ENCODE results near the gene CLDN14. TPM values are rescaled to one million over a fixed set of nuclear protein-coding genes. Genes with fewer than 3 reads are reported as not detected.

CLDN14 gene
- total RNA-seq, 1 donor from 2014 or later, result not detected

- Mint-ChIP-seq H3K27me3 (peaks cover 3% of the 10 kb centered on the region), H3K4me3 (no peak overlapping the region), H3K27ac (no peak overlapping the region), H3K9me3 (no peaks in the 10 kb centered on the region), H3K36me3 (ENCODE audit: low read depth) (no peaks in the 10 kb centered on the region), H3K4me1 (peaks cover 2% of the 10 kb centered on the region)
- no peak for DNase-seq
- intact Hi-C loops (cut with micrococcal nuclease), result no loop called here
These were observed 7.5 kb downstream of the CLDN14 start for GRCh38 chr21:36472377-36472776.

- Mint-ChIP-seq H3K27ac (no peak overlapping the region), H3K27me3 (peaks cover 3% of the 10 kb centered on the region), H3K4me3 (no peak overlapping the region), H3K4me1 (peaks cover 2% of the 10 kb centered on the region), H3K36me3 (ENCODE audit: low read depth) (no peaks in the 10 kb centered on the region), H3K9me3 (no peaks in the 10 kb centered on the region)
- intact Hi-C loops (cut with micrococcal nuclease), result no loop called here
- no peak for DNase-seq
These were observed 8.6 kb downstream of the CLDN14 start for GRCh38 chr21:36471254-36471723.

GRCh38 chr21:36470294-36470693, 9.6 kb downstream of the CLDN14 start:
- no peak overlapping the region for H3K4me3 Mint-ChIP-seq
- DNase-seq, result no peak
- H3K4me1 Mint-ChIP-seq, result peaks cover 2% of the 10 kb centered on the region
- H3K9me3 Mint-ChIP-seq, result no peaks in the 10 kb centered on the region
- peaks cover 3% of the 10 kb centered on the region for H3K27me3 Mint-ChIP-seq
- intact Hi-C loops (cut with micrococcal nuclease), result no loop called here
- H3K36me3 Mint-ChIP-seq (ENCODE audit: low read depth), result no peaks in the 10 kb centered on the region
- H3K27ac Mint-ChIP-seq, result no peak overlapping the region

- no peak for DNase-seq
- intact Hi-C loops (cut with micrococcal nuclease), result no loop called here
- Mint-ChIP-seq H3K4me3 (no peak overlapping the region), H3K36me3 (ENCODE audit: low read depth) (no peaks in the 10 kb centered on the region), H3K9me3 (no peaks in the 10 kb centered on the region), H3K4me1 (peaks cover 4% of the 10 kb centered on the region), H3K27ac (no peak overlapping the region), H3K27me3 (no peaks in the 10 kb centered on the region)
These were observed 13.8 kb downstream of the CLDN14 start for GRCh38 chr21:36466061-36466511.

GRCh38 chr21:36465478-36465877, 14.4 kb downstream of the CLDN14 start:
- H3K36me3 Mint-ChIP-seq (ENCODE audit: low read depth), result no peaks in the 10 kb centered on the region
- no peak overlapping the region for H3K27ac Mint-ChIP-seq
- DNase-seq, result no peak
- peaks cover 2% of the 10 kb centered on the region for H3K4me1 Mint-ChIP-seq
- intact Hi-C loops (cut with micrococcal nuclease), result no loop called here
- H3K9me3 Mint-ChIP-seq, result no peaks in the 10 kb centered on the region
- H3K4me3 Mint-ChIP-seq, result no peak overlapping the region
- no peaks in the 10 kb centered on the region for H3K27me3 Mint-ChIP-seq

GRCh38 chr21:36464590-36464989, 15.3 kb downstream of the CLDN14 start:
- H3K27me3 Mint-ChIP-seq, result no peaks in the 10 kb centered on the region
- no peak for DNase-seq
- H3K27ac Mint-ChIP-seq, result no peak overlapping the region
- H3K9me3 Mint-ChIP-seq, result no peaks in the 10 kb centered on the region
- intact Hi-C loops (cut with micrococcal nuclease), result no loop called here
- peaks cover 2% of the 10 kb centered on the region for H3K4me1 Mint-ChIP-seq
- no peaks in the 10 kb centered on the region for H3K36me3 Mint-ChIP-seq (ENCODE audit: low read depth)
- H3K4me3 Mint-ChIP-seq, result no peak overlapping the region

- Mint-ChIP-seq H3K4me1 (peaks cover 2% of the 10 kb centered on the region), H3K4me3 (no peak overlapping the region), H3K27ac (no peak overlapping the region), H3K36me3 (ENCODE audit: low read depth) (no peaks in the 10 kb centered on the region), H3K9me3 (no peaks in the 10 kb centered on the region), H3K27me3 (no peaks in the 10 kb centered on the region)
- intact Hi-C loops (cut with micrococcal nuclease), result no loop called here
- DNase-seq, result no peak
These were observed 15.9 kb downstream of the CLDN14 start for GRCh38 chr21:36463991-36464390.

GRCh38 chr21:36463204-36463603, 16.7 kb downstream of the CLDN14 start:
- no peak for DNase-seq
- Mint-ChIP-seq H3K36me3 (ENCODE audit: low read depth) (no peaks in the 10 kb centered on the region), H3K4me1 (peaks cover 2% of the 10 kb centered on the region), H3K27me3 (no peaks in the 10 kb centered on the region), H3K4me3 (no peak overlapping the region), H3K27ac (no peak overlapping the region), H3K9me3 (no peaks in the 10 kb centered on the region)
- intact Hi-C loops (cut with micrococcal nuclease), result no loop called here

- peaks cover 2% of the 10 kb centered on the region for H3K4me1 Mint-ChIP-seq
- no peak for DNase-seq
- no peaks in the 10 kb centered on the region for H3K9me3 Mint-ChIP-seq
- H3K4me3 Mint-ChIP-seq, result no peak overlapping the region
- H3K36me3 Mint-ChIP-seq (ENCODE audit: low read depth), result no peaks in the 10 kb centered on the region
- H3K27me3 Mint-ChIP-seq, result no peaks in the 10 kb centered on the region
- intact Hi-C loops (cut with micrococcal nuclease), result no loop called here
- H3K27ac Mint-ChIP-seq, result no peak overlapping the region
These were observed 17.9 kb downstream of the CLDN14 start for GRCh38 chr21:36461918-36462486.

- Mint-ChIP-seq H3K36me3 (ENCODE audit: low read depth) (no peaks in the 10 kb centered on the region), H3K4me1 (peaks cover 2% of the 10 kb centered on the region), H3K27me3 (no peaks in the 10 kb centered on the region), H3K9me3 (no peaks in the 10 kb centered on the region), H3K27ac (no peak overlapping the region), H3K4me3 (no peak overlapping the region)
- DNase-seq, result no peak
- intact Hi-C loops (cut with micrococcal nuclease), result no loop called here
These were observed 18.5 kb downstream of the CLDN14 start for GRCh38 chr21:36461277-36461917.

- no peak for DNase-seq
- Mint-ChIP-seq H3K4me3 (no peak overlapping the region), H3K27ac (no peak overlapping the region), H3K9me3 (no peaks in the 10 kb centered on the region), H3K4me1 (peaks cover 2% of the 10 kb centered on the region), H3K27me3 (no peaks in the 10 kb centered on the region), H3K36me3 (ENCODE audit: low read depth) (no peaks in the 10 kb centered on the region)
- intact Hi-C loops (cut with micrococcal nuclease), result no loop called here
These were observed 19.1 kb downstream of the CLDN14 start for GRCh38 chr21:36460866-36461265.

- H3K27ac Mint-ChIP-seq, result no peak overlapping the region
- no peaks in the 10 kb centered on the region for H3K9me3 Mint-ChIP-seq
- H3K4me1 Mint-ChIP-seq, result peaks cover 2% of the 10 kb centered on the region
These were observed 20.8 kb downstream of the CLDN14 start for GRCh38 chr21:36459098-36459497.

GRCh38 chr21:36456729-36457414, 23.1 kb downstream of the CLDN14 start:
- no peaks in the 10 kb centered on the region for H3K27me3 Mint-ChIP-seq
- no peaks in the 10 kb centered on the region for H3K4me1 Mint-ChIP-seq
- no peak for DNase-seq
- H3K36me3 Mint-ChIP-seq (ENCODE audit: low read depth), result no peaks in the 10 kb centered on the region
- H3K27ac Mint-ChIP-seq, result no peak overlapping the region
- no peak overlapping the region for H3K4me3 Mint-ChIP-seq
- intact Hi-C loops (cut with micrococcal nuclease), result no loop called here
- no peaks in the 10 kb centered on the region for H3K9me3 Mint-ChIP-seq

More at GRCh38 chr21:36459098-36459497, 20.8 kb downstream of the CLDN14 start:
- DNase-seq, result no peak
- Mint-ChIP-seq H3K4me3 (no peak overlapping the region), H3K36me3 (ENCODE audit: low read depth) (no peaks in the 10 kb centered on the region), H3K27me3 (no peaks in the 10 kb centered on the region)
- intact Hi-C loops (cut with micrococcal nuclease), result no loop called here

GRCh38 chr21:36454706-36455105, 25.2 kb downstream of the CLDN14 start:
- Mint-ChIP-seq H3K36me3 (ENCODE audit: low read depth) (no peaks in the 10 kb centered on the region), H3K27ac (no peak overlapping the region), H3K4me3 (no peak overlapping the region), H3K27me3 (no peaks in the 10 kb centered on the region), H3K9me3 (no peaks in the 10 kb centered on the region), H3K4me1 (no peaks in the 10 kb centered on the region)
- DNase-seq, result no peak
- intact Hi-C loops (cut with micrococcal nuclease), result no loop called here
